Naive thymus-derived CD4-positive, alpha-beta T cell (primary cell): ENCODE measurements around the gene UTP4. TPM values are rescaled to one million over a fixed set of nuclear protein-coding genes. Genes with fewer than 3 reads are reported as not detected.

ENCODE experiments used
- ATAC-seq: fragments of 150-1000 bp; cut with Tn5 transposase; 2 replicates; pipeline ENCODE4 v1.10.0; 2021; ENCODE audit warnings: mild to moderate bottlenecking, moderate library complexity
- CTCF ChIA-PET: fragments of 350-600 bp; sonication (Branson Sonifier 250); formaldehyde crosslinking; loops from one replicate; lab custom pipeline; 2021; ENCODE audit warnings: antibody characterized with exemption; lab: Charles Lee
- POLR2A ChIA-PET: fragments of 350-600 bp; sonication (Branson Sonifier 250); formaldehyde crosslinking; loops from one replicate; lab custom pipeline; 2021; ENCODE audit warnings: antibody characterized with exemption, inconsistent platforms; lab: Charles Lee
- DNase-seq, 9 donors: peaks; one replicate each; pipeline versions ENCODE4 v3.0.0 to v3.0.0-alpha.2; 2020 to 2022; ENCODE audit warnings: mixed read lengths in 1 of 9
- H3K27ac ChIP-seq: one replicate; pipeline ENCODE4 v1.7.0; 2013; ENCODE audit warnings: mild to moderate bottlenecking, low read depth, low read length, moderate library complexity
- H3K27me3 ChIP-seq, 2 donors: one replicate each; pipeline ENCODE4 v1.7.0; 2013; ENCODE audit warnings: low read length in 2 of 2, mild to moderate bottlenecking in 2 of 2, moderate library complexity in 2 of 2; ENCODE audit not compliant: control insufficient read depth in 2 of 2, insufficient read depth in 2 of 2
- H3K36me3 ChIP-seq, 3 experiments: 1 replicate in 2 of 3; 2 replicates in 1 of 3; pipeline ENCODE4 v1.7.0; 2013; ENCODE audit warnings: low read length in 3 of 3, mild to moderate bottlenecking in 3 of 3, moderate library complexity in 1 of 3; ENCODE audit not compliant: insufficient read depth in 3 of 3, control insufficient read depth in 2 of 3
- H3K4me1 ChIP-seq, 2 donors: one replicate each; pipeline ENCODE4 v1.7.0; 2013; ENCODE audit warnings: low read length in 2 of 2, mild to moderate bottlenecking in 2 of 2, moderate library complexity in 1 of 2; ENCODE audit not compliant: control insufficient read depth in 2 of 2, insufficient read depth in 2 of 2
- H3K4me3 ChIP-seq: 2 replicates; pipeline ENCODE4 v1.7.0; 2013; ENCODE audit warnings: mild to moderate bottlenecking, low read length
- H3K9me3 ChIP-seq, 3 experiments: 1 replicate in 2 of 3; 2 replicates in 1 of 3; pipeline ENCODE4 v1.7.0; 2013; ENCODE audit warnings: low read length in 3 of 3; ENCODE audit not compliant: control insufficient read depth in 2 of 3
- H3K27ac Mint-ChIP-seq, 9 donors: one replicate each; pipeline ENCODE4 v1.8.0; 2020 to 2022; ENCODE audit warnings: mixed read lengths in 9 of 9, mild to moderate bottlenecking in 8 of 9, moderate library complexity in 5 of 9, inconsistent platforms in 2 of 9
- H3K27me3 Mint-ChIP-seq, 5 donors: one replicate each; pipeline ENCODE4 v1.8.0; 2021 to 2022; ENCODE audit warnings: mixed read lengths in 5 of 5, mild to moderate bottlenecking in 1 of 5
- H3K36me3 Mint-ChIP-seq, 5 donors: one replicate each; pipeline ENCODE4 v1.8.0; 2020 to 2022; ENCODE audit warnings: mixed read lengths in 5 of 5, mild to moderate bottlenecking in 3 of 5, inconsistent platforms in 1 of 5
- H3K4me1 Mint-ChIP-seq, 7 donors: one replicate each; pipeline ENCODE4 v1.8.0; 2020 to 2022; ENCODE audit warnings: mixed read lengths in 7 of 7, mild to moderate bottlenecking in 3 of 7, inconsistent platforms in 1 of 7
- H3K4me3 Mint-ChIP-seq, 10 donors: one replicate each; pipeline ENCODE4 v1.8.0; 2020 to 2022; ENCODE audit warnings: mild to moderate bottlenecking in 10 of 10, mixed read lengths in 10 of 10, moderate library complexity in 6 of 10, inconsistent platforms in 2 of 10
- H3K9me3 Mint-ChIP-seq, 11 donors: one replicate each; pipeline ENCODE4 v1.8.0; 2020 to 2022; ENCODE audit warnings: mixed read lengths in 11 of 11, mild to moderate bottlenecking in 4 of 11, inconsistent platforms in 1 of 11, moderate library complexity in 1 of 11
- intact Hi-C, 2 donors: fragments of 100-400 bp; cut with micrococcal nuclease; formaldehyde crosslinking; loops; one replicate each; pipeline ENCODE4 v1.15.1; 2023
- polyA plus RNA-seq, 2 donors: library from polyadenylated mRNA; unstranded; fragments of 300-500 nt; fragmentation: Illumina TruSeq; gene quantifications; one replicate each; pipeline ENCODE4 v1.2.3, GENCODE V29; 2021
- total RNA-seq, 6 experiments: library from RNA in 5 of 6; stranded (reverse) in 5 of 6; gene quantifications; 1 replicate in 5 of 6; 2 replicates in 1 of 6; pipeline ENCODE4 v1.2.3 and lab custom pipeline; 2021 to 2026

UTP4 gene
- total and polyA plus RNA-seq, 7 experiments from 2014 or later, result 31.9 to 82.0 (median 42.9) TPM

GRCh38 chr16:69089091-69089910 is 43.1 kb upstream of the UTP4 start:
- ATAC-seq, result no peak
- Mint-ChIP-seq H3K36me3 (peaks cover 0 to 17% (median 4%) of the 10 kb centered on the region in 5 donors), H3K27me3 (no peaks in the 10 kb centered on the region), H3K4me3 (no peak overlapping the region), H3K27ac (peak overlapping the region in 4 of 9 donors; percentile 5 to 64 (median 30)), H3K9me3 (no peaks in the 10 kb centered on the region), H3K4me1 (peaks cover 0 to 16% (median 7%) of the 10 kb centered on the region in 7 donors)
- intact Hi-C loops, result no loop called here
- H3K4me3 ChIP-seq, result no peak overlapping the region
- H3K9me3 ChIP-seq, result no peaks in the 10 kb centered on the region
- H3K27me3 ChIP-seq, result no peaks in the 10 kb centered on the region
- ChIA-PET POLR2A (no interaction called here), CTCF (no interaction called here)
- no peak overlapping the region for H3K27ac ChIP-seq
- no peak for DNase-seq
- H3K36me3 ChIP-seq, result peaks cover 0 to 9% (median 0%) of the 10 kb centered on the region in 3 experiments
- peaks cover 0 to 4% of the 10 kb centered on the region in 2 donors for H3K4me1 ChIP-seq

GRCh38 chr16:69093974-69094373 is 38.5 kb upstream of the UTP4 start:
- ChIA-PET CTCF (interaction anchor here (0.8 to 0.9 kb wide), 2 partner anchors 18 to 29 kb away, joined by 3 read pairs; no protein-coding TSS in a partner anchor), POLR2A (interaction anchor here (1.5 kb wide), 1 partner anchor 39 kb away, joined by 3 read pairs; the partner anchor contains the start of gene UTP4)
- DNase-seq (no peak), ATAC-seq (no peak)
- Histone ChIP-seq H3K36me3 (no peaks in the 10 kb centered on the region), H3K9me3 (no peaks in the 10 kb centered on the region), H3K4me3 (no peak overlapping the region), H3K27ac (no peak overlapping the region), H3K27me3 (no peaks in the 10 kb centered on the region), H3K4me1 (peaks cover 0 to 4% of the 10 kb centered on the region in 2 donors)
- Mint-ChIP-seq H3K9me3 (no peaks in the 10 kb centered on the region), H3K4me3 (no peak overlapping the region), H3K27me3 (no peaks in the 10 kb centered on the region), H3K36me3 (peaks cover 0 to 4% (median 0%) of the 10 kb centered on the region in 5 donors), H3K27ac (no peak overlapping the region), H3K4me1 (peaks cover 0 to 5% (median 0%) of the 10 kb centered on the region in 7 donors)
- intact Hi-C loops, result no loop called here

- POLR2A ChIA-PET, result interaction anchor here (1.5 kb wide), 1 partner anchor 38 kb away, joined by 3 read pairs; the partner anchor contains the start of gene UTP4
- H3K9me3 ChIP-seq, result no peaks in the 10 kb centered on the region
- peaks cover 0 to under 1% (median 0%) of the 10 kb centered on the region in 7 donors for H3K4me1 Mint-ChIP-seq
- H3K27ac ChIP-seq, result no peak overlapping the region
- no peaks in the 10 kb centered on the region for H3K27me3 ChIP-seq
- H3K27me3 Mint-ChIP-seq, result no peaks in the 10 kb centered on the region
- H3K36me3 ChIP-seq, result no peaks in the 10 kb centered on the region
- H3K4me3 ChIP-seq, result no peak overlapping the region
- no peak overlapping the region for H3K27ac Mint-ChIP-seq
- H3K36me3 Mint-ChIP-seq, result peaks cover 0 to 4% (median 0%) of the 10 kb centered on the region in 5 donors
- ATAC-seq (no peak), DNase-seq (no peak)
- CTCF ChIA-PET, result interaction anchor here (0.8 kb wide), 1 partner anchor 29 kb away, joined by 3 read pairs; no protein-coding TSS in a partner anchor
- intact Hi-C loops, result no loop called here
- no peak overlapping the region for H3K4me3 Mint-ChIP-seq
- no peaks in the 10 kb centered on the region for H3K9me3 Mint-ChIP-seq
- peaks cover 0 to under 1% of the 10 kb centered on the region in 2 donors for H3K4me1 ChIP-seq
Observed at GRCh38 chr16:69094501-69094900, 37.9 kb upstream of the UTP4 start.

DNA sequence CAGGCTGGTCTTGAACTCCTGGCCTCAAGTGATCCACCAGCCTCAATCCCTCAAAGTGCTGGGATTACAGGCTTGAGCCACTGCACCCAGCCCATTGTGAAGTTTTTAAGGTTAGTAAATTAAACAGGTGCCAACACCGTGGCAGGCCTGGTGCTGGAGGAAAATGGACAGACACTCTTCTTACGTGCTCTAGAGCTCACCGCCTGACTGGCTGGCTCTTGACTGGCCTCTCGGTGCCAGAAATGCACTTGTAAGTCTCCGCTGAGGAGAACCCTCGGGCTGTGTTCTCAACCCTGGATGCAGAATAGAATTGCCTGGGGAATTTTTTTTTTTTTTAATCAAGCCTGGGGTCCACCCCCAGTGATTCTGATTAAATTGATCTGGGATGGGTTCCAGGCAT is 37.3 kb upstream of the UTP4 start:
- no peak for DNase-seq
- H3K4me1 Mint-ChIP-seq, result no peaks in the 10 kb centered on the region
- H3K4me3 Mint-ChIP-seq, result no peak overlapping the region
- ChIA-PET CTCF (no interaction called here), POLR2A (no interaction called here)
- no peak overlapping the region for H3K4me3 ChIP-seq
- no peak overlapping the region for H3K27ac Mint-ChIP-seq
- peaks cover 0 to 4% (median 0%) of the 10 kb centered on the region in 5 donors for H3K36me3 Mint-ChIP-seq
- no peaks in the 10 kb centered on the region for H3K9me3 Mint-ChIP-seq
- H3K36me3 ChIP-seq, result no peaks in the 10 kb centered on the region
- intact Hi-C loops, result no loop called here
- ATAC-seq, result no peak
- no peaks in the 10 kb centered on the region for H3K27me3 Mint-ChIP-seq
- no peaks in the 10 kb centered on the region for H3K27me3 ChIP-seq
- no peak overlapping the region for H3K27ac ChIP-seq
- no peaks in the 10 kb centered on the region for H3K9me3 ChIP-seq
- no peaks in the 10 kb centered on the region for H3K4me1 ChIP-seq

DNA sequence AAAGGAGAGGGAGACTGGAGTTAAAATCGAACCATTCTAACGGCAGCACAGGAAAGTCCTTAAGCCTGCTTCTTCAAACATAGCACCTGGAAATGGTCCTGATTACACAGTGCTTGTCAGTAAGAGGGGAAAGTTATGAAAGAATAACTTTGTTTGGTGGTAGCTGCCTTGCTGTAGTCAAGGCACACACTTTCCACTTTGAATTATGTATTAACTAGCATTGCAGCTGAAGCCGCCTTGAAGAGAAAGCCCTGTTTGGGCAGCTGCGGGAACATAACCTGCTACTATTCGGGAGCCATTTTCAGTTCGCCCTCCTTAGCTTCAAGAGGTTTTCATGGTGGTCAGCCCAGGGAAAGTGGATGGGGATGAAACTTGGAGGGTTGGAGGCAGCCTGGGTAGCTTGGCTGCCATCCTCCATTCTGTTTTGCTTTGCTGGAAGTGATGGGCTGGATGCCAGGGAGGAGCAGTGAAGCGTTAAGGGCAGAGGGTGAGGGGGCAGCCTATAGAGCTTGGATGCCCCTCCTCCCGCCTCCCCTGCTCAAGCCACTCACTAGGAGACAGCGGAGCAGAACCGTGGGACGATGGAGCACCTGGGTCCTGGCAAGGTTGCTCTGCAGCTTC is 32.3 kb upstream of the UTP4 start:
- no peak overlapping the region for H3K27ac ChIP-seq
- ChIA-PET CTCF (no interaction called here), POLR2A (no interaction called here)
- H3K4me3 ChIP-seq, result no peak overlapping the region
- H3K27ac Mint-ChIP-seq, result no peak overlapping the region
- peaks cover 0 to 2% of the 10 kb centered on the region in 2 donors for H3K27me3 ChIP-seq
- no peaks in the 10 kb centered on the region for H3K9me3 ChIP-seq
- H3K27me3 Mint-ChIP-seq, result peaks cover 5 to 23% (median 13%) of the 10 kb centered on the region in 5 donors
- H3K4me1 Mint-ChIP-seq, result peaks cover under 1 to 4% (median 1%) of the 10 kb centered on the region in 7 donors
- DNase-seq, result no peak
- intact Hi-C loops, result no loop called here
- H3K9me3 Mint-ChIP-seq, result peaks cover 0 to 1% (median 0%) of the 10 kb centered on the region in 11 donors
- no peaks in the 10 kb centered on the region for H3K36me3 ChIP-seq
- H3K36me3 Mint-ChIP-seq, result no peaks in the 10 kb centered on the region
- ATAC-seq, result no peak
- peaks cover 1 to 2% of the 10 kb centered on the region in 2 donors for H3K4me1 ChIP-seq
- H3K4me3 Mint-ChIP-seq, result no peak overlapping the region

DNA sequence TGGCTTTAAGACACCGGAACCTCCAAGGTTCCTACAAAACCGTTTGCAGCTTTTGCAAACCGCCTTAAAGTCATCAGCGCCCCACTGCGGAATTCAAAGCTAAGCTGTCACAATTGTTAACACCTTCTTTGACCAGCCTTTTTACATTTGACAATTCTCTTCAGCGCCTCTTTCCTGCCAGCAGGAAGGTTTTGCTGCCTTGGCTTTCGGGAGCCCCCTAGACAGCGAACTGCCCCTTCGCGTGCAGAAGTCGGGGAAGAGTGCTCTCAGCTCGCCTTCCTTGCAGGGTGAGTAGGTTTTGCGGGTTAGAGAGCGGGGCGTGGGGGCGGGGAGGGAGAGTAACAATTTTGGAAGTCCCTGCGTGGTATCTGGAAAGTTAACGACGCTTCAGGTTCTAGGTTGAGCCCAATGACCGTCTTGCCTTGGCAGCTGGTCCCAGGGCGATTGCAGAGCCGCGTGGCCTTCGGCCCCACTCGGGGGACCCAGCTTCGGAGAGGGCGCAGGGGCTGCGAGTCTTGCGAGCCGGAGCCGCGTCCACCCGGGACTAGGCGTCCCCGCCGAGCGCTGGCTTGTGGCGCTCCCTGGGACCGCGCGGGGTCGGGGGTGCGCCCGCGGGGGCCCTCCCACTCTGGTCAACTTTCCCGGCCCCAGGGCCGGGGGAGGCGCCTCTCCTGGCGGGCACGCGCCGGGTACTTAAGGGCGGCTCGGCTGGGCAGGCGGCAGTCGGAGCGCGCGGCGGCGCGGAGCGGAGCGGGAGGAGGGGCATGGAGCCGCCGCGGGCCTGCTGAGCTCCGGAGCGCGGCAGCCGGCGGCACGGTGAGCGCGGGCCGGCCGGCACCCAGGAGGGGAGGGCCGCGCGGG is 26.7 kb upstream of the UTP4 start, which contains the start of gene HAS3:
TSS of gene HAS3 (plus strand) at position 153 of the 861 bp plus-strand sequence. CDS start 3,743 bp downstream, outside the sequence.
- Histone ChIP-seq H3K36me3 (peaks cover 0 to 13% (median 0%) of the 10 kb centered on the region in 3 experiments), H3K4me1 (peaks cover 10 to 32% of the 10 kb centered on the region in 2 donors), H3K4me3 (peak within 1 kb of the TSS; percentile 51), H3K27ac (no peak within 1 kb of the TSS), H3K9me3 (no peaks in the 10 kb centered on the region), H3K27me3 (peaks cover 0 to 22% of the 10 kb centered on the region in 2 donors)
- H3K27me3 Mint-ChIP-seq, result peaks cover 30 to 49% (median 44%) of the 10 kb centered on the region in 5 donors
- DNase-seq (peak in 5 of 9 donors; percentile 11 to 60 (median 23)), ATAC-seq (peak; percentile 66)
- H3K4me3 Mint-ChIP-seq, result peak within 1 kb of the TSS; percentile 84 to 96 (median 91)
- POLR2A ChIA-PET, result no interaction called here
- intact Hi-C loops, result loop anchor here (5.0 kb wide), 1 partner anchor 578 kb away; no protein-coding TSS in a partner anchor
- H3K36me3 Mint-ChIP-seq, result peaks cover 5 to 18% (median 13%) of the 10 kb centered on the region in 5 donors
- peaks cover 0 to 1% (median 0%) of the 10 kb centered on the region in 11 donors for H3K9me3 Mint-ChIP-seq
- CTCF ChIA-PET, result no interaction called here
- H3K27ac Mint-ChIP-seq, result peak within 1 kb of the TSS in 2 of 9 donors; percentile 52 to 56
- peaks cover 12 to 26% (median 22%) of the 10 kb centered on the region in 7 donors for H3K4me1 Mint-ChIP-seq
